Right renal pelvis (tissue), 4 donors: ENCODE measurements around the gene FNDC3B. TPM values are rescaled to one million over a fixed set of nuclear protein-coding genes. Genes with fewer than 3 reads are reported as not detected.
"Not testable (repeated sequence)": the region's sequence is repeated elsewhere in the genome, so short reads cannot be mapped to it uniquely, and the experiment has no call there.

Experiments
- DNase-seq, 4 donors: peaks; one replicate each; pipeline ENCODE4 v3.0.0-alpha.2; 2013; ENCODE audit warnings: low read depth in 4 of 4, low spot score in 3 of 4, missing footprints in 1 of 4
- polyA plus RNA-seq, 4 donors: library from polyadenylated mRNA; unstranded; fragments of 120-200 nt; gene quantifications; one replicate each; pipeline ENCODE4 v1.2.1, GENCODE V29; 2013; ENCODE audit not compliant: insufficient read length in 4 of 4

Gene FNDC3B
- polyA plus RNA-seq, 4 donors = 58.5 to 72.9 (median 68.9) TPM

DNA sequence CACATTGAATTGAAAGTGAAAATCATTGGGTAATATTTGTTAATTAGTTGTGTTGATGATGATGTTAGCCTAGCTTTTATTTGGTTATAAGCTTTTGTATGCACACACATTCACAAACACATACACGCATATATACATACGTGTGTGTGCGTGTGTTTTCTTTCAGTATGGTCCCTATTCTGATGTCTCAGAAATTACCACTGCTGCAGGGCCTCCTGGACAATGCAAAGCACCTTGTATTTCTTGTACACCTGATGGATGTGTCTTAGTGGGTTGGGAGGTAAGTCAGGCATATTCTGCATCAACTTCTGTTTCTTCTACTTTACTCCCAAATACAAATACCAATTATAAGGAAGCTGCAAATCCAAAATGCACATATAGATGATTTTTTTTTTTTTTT lies 306.8 kb downstream of the FNDC3B start:
- DNase-seq = no peak

DNA sequence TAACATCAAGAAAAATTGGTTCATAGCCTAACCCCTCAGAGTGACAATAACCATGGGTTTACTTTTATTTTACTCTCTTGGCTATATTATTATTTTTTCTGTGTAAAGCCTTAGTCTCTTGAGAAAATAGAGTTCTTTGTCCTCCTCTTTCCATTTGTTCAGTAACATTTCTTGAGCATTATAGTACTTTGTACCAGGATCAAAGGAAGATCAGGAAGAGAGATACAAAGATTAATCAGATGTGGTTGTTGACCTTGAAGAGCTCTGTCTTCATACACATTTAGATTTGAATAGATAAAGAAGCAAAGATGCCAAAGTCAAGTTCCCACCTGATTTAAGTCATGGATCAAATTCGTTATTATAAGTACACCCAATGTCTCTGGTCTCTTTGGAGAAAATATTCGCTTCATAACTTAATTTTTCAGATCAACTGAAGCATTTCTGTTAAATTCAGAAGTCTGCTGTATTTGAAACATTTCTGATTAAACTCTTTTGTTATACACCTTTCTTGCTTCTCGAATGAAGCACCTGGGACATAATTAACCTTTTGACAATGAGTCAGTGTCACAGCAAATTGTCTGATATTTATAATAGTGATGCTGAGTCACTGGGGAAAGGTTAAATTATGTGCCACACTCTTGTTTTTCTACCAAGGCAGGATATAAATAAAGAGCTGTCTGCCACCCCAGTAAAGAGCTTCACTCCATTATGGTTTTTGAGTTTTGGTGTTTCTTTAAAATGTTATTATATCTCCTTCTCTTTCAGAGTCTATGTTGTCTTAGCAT lies 308.7 kb downstream of the FNDC3B start:
- DNase-seq = no peak

DNA sequence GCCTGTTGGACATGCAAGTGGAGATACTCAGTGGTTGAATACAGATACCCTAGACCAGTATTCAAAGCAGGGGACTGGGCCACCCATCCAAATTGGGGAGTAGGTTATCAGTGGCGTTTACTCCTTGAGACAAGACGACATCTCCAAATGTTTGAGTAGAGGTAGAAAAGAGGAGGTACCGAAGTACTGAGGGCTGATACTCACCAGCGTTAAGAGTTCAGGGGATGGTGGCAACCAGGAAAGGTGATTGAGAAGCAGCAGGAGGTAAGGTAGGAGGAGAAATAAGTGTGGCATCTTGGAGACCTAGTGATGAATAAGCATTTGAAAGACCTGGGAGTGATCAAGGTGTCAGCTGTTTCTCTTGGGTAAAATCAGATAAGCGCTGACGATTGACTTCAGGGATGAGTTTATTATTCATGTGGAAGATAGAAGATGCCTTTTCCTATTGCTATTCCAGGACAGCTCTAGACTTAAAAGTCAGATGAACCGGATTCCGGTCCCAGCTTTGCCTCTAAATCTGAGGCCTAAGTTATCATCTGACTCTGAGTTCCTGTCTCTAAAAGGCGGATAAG lies 312.6 kb downstream of the FNDC3B start:
- DNase-seq = no peak

DNA sequence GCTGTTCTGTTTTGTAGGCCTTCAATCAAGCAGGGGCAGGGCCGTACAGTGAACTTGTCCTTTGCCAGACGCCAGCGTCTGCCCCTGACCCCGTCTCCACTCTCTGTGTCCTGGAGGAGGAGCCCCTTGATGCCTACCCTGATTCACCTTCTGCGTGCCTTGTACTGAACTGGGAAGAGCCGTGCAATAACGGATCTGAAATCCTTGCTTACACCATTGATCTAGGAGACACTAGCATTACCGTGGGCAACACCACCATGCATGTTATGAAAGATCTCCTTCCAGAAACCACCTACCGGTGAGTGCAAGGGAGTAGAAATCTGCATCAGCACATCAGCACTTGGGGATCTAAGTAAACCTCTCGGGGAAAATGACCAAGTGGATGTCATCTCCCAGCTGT lies 313.4 kb downstream of the FNDC3B start:
- DNase-seq = no peak

DNA sequence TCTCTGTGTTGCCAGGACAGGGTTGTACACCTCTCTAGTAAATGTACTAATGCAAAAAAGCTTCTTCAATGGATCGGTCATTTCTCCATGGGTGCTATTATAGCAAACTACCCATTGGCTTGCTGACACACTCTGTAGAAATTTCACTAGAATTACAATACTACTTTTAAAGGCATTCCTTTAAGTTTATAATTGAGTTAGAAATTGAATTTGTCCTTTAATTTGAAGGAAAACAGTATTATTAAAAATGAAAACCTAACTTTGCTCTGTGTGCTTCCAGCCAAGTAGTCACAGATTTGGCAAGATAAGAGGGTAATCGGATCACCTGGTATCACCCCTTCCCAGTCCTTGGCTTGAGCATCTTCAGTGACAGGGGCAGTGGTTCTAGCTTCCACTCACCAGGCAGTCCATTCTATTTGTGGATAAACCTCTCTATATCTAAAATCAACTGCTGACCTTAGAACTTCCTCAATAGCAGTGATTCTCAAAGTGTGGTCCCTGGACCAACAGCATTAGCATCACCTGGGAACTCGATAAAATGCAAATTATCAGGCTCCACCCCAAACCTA lies 315.6 kb downstream of the FNDC3B start:
- DNase-seq = no peak

DNA sequence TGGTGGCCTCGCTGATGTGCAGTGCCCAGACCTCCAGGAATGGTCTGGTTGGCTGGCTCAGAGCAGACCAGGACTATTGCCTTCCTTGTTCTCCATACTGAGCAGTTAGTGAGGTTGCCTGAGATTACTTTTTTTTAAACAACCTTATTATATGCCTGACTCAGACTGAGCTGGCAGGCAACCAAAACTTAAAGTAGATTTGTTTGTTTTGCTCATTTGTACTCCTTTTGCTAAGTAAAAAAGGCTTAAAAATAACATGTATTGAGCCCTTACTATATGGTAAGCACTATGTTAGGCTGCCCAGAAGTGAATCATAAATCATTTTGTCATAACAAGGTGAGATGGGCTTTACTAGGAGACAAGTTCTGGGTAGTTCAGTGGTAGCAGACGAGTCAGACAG lies 316.5 kb downstream of the FNDC3B start:
- no peak for DNase-seq

DNA sequence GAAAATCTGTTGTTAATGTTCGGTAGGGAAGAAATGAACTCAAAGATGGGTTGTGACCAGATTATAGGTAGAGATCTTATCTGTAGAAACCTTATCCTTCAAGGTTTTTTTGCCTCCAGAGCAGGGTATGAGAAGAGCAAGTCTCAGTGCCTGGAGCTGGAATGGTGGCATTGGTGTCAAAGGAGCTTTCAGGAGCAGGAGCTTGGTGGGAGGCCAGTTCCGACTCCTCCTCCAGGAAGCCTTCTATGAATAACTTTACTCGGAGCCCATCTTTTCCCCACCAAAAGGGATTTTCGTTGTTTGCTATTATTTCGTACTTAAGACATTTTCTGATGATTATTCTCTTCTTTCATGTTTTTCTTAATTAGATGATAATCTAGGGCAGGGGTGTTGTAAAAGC lies 317.0 kb downstream of the FNDC3B start:
- DNase-seq = no peak

DNA sequence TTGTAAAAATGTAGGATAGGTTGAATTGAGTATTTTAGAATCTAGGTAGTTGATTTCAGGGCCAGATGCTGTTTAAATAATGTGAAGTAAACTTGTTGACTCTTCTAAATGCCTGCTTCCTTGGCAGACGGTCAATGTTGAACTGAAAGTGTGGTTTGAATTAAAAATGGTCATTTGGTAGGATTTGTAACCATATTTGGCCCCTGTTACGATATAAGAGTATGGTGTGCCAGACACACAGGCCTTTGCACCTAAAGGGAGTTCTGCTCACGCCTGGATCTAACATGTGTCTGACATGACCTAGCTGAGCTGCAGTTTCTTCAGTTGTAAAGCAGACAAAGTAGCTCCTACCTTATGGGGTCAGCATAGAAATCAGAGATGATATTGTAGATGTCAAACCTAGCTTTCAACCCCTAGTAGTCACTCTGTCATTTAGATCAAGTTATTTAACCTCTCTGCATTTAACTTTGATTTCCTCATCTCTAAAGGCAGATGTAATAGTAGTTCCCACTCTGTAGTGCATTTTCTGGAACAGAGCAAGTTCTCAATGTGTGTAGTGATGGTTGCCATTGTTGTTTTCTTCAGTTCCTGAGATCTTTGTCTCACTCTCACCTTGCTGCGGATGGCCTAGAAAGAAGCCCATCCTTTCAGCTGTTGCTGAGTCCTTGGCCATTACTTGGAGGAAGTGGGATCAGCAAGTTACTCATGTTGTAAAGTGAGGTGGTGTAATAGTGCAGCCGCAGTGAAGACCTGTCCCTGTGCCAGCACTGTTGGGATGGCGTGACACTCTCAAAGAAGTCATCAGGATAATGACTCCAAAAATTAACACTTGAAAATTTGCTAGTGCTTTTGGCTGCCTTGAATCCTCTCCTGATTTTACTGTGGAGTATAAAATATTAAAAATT lies 318.7 kb downstream of the FNDC3B start:
- DNase-seq = no peak

DNA sequence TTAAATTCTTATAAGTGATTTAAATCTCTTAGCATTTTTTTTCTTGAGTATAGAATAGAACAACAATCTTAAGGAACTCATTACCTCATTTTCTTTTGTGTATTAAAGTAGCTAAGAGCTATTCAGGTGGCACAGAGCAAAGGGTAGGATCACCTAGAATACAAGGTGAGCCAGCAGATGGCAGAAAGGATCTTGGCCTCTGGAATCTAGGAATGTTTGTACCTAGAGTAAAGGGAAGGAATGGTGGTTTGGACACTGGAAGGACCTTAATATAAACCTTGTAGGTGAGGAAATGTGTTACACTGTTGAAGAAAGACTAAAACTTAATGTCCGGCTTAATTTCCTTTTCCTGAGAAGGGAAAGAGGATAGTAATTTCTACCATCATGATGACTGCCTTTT lies 319.9 kb downstream of the FNDC3B start:
- DNase-seq = no peak

DNA sequence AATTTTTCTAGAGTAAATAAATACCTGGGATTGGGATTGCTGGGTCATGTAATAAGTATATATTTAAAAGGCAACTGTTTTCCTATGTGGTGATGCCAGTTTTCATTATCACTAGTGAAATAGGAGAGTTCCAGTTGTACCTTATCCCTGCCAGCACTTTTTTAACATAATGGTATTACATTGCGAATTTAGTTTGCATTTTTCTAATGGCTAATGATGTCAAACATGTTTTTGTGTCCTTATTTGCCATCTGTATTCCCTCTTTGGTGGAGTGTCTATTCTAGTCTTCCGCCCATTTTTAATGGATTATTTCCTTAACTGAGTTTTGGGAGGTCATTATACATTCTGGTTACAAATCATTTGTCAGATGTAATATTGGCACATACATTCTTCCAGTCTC lies 320.6 kb downstream of the FNDC3B start:
- no peak for DNase-seq

DNA sequence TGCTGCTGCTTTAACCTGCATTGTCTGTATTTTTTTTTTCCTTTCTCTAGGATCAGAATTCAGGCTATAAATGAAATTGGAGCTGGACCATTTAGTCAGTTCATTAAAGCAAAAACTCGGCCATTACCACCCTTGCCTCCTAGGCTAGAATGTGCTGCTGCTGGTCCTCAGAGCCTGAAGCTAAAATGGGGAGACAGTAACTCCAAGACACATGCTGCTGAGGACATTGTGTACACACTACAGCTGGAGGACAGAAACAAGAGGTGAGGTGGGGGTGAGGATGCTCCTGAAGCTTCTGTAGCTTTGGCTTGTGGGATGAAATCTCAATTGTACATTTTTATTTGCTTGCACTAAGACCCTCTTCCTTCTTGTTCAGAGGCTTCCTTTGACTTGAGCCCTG lies 323.2 kb downstream of the FNDC3B start:
- no peak for DNase-seq

DNA sequence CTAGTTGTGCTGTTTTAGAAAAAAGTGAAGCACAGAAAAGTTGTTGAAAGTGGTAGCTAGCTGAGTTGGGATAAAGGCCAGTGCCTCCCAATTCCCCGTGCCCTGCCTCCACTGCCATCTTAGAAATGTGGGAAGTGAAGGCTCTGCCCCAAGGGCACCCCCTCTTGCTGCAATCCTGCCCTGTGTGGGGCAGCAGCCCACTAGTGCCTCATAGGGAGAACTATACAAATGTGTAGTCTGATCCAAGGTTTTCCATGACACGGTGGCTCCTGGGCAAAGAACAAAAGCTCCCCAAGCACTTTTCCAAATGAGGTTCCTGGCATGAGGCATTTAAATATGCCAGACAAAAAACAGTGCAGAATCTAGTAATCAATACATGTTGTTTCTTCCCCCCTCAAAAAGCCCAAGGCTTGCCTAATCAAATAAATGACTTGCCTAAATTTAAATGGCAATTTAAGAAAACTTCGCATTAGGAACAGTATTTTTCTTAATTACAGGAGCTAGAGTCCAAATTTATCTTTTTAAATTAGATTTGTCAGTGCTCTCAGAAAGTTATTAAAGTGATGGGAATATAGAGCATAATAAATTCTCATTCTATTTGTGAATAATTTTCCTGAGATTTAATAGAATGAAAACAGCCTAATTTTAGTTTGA lies 325.1 kb downstream of the FNDC3B start:
- no peak for DNase-seq

DNA sequence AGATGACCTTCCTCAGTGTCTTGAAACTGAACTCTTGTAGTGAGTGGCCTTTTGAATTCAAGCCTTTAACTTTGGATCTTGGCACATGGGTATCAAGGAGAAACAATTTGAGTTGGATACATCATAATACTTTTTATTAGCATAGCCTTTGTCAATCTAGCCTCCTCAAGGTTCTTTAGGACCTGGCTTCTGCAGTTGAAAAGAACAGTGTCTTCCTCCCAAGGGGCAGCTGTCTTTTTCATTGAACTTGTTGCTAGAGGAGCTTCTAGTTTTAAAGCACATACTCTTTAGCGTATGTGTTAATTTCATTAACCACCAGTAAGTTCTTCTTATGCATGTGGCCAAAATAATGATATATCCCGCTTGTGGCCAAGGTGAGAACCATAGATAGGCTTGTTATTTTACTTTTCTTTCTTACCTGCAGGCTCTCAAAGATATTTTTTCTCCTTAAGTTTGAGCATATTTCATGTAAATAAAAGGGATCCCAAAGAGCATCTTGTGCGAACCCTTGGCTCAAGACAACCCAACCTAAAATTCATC lies 325.7 kb downstream of the FNDC3B start:
- DNase-seq = no peak

DNA sequence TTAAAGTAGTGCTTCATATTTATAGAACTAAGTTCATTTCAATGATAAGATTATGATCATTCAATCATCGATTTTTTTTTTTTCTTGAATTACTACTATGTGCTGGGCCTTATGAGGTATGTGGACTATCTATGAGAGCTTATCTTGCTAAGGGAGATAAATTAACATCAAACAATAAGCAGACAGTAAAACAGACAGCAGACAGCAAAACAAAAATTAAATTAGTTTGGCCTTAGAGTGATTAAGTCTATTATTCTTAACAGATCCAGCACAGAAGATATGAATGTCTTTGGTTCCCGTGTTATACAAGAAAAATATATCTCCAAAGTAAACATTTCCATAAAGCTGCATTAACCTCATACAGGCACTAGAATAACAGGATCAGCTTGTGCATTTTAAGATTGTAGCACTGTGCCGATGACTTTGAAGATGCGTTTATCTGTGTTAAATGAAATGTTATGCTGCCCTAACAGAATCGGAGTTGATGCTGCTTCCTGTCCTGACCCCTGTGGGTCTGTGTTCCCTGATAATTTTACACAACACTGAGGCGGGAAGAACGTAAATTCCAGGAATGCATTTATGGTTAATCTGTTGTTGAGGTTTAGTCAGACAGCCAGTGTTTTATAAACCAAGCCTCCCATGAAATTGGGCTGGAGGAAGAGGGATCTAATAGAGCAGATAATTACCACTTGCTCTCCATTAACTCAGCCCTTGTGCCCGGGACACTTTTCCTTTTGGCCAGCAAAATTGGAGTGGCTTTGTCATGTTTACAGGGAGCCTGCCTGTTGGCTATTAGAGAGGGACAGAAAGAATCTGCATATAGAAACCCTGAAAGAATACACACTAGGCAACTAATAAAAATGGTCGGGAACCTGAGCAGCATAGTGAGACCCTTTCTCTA lies 328.1 kb downstream of the FNDC3B start:
- no peak for DNase-seq

DNA sequence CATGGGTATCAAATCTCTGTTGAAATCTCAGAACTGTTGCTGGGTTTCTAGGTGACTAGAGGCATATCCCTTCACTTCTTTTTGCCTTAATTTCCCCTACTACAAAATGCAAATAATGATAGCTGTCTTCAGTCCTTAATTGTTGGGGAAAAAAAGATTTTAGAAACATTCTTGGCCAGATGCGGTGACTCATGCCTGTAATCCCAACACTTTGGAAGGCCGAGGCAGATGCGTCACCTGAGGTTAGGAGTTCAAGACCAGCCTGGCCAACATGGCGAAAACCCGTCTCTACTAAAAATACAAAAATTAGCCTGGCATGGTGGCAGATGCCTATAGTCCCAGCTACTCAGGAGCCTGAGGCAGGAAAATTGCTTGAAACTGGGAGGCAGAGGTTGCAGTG lies 329.2 kb downstream of the FNDC3B start:
- DNase-seq = not testable (repeated sequence)

DNA sequence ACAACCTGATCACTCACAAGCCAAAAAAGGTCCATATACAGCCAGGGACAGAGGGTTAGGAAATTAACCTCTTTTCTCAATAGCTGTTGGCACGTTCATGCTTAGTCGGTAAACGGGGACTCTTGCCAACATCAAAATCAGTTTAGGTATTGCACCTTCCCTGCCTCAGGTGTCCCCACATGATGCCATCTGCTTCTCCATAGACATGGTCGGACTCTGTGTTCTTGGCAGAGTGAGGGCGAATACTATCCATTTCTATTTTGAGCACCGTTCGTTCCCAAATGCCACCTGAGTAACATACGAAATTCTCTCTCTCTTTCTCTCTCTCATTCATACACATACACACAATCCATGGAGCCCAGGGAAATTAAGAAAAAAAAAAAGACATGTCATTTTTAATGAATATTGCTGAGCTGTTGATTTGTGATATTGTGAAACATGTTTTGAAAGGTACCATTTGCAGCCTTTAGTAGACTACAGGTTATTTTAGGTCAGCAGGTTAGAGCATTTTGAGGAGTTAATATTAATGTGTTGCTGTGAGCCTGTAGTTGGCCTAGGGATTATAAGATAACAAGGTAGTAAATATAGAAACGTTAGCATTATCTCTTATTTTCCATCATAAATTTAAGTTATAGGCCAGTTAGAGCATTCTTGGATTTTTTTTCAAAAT lies 330.3 kb downstream of the FNDC3B start:
- no peak for DNase-seq

DNA sequence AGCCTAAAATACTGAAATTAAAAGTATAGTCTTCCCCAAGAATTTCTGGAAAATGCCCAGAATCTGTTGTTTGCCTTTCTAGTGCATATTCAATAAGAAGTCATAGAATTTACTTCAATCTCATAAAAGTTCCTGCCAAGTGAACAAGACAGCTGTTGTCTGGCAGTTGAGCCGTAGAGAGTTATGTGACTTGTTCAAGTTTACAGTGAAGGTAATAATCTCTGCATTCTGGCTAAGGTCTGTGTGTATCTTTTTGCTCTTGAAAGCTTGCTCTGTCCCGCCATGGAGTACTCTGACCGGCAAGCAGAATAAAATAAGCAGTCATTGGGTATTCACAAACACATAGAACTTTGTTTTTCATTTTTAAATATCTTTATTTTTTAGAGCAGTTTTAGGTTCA lies 331.0 kb downstream of the FNDC3B start:
- DNase-seq = no peak

DNA sequence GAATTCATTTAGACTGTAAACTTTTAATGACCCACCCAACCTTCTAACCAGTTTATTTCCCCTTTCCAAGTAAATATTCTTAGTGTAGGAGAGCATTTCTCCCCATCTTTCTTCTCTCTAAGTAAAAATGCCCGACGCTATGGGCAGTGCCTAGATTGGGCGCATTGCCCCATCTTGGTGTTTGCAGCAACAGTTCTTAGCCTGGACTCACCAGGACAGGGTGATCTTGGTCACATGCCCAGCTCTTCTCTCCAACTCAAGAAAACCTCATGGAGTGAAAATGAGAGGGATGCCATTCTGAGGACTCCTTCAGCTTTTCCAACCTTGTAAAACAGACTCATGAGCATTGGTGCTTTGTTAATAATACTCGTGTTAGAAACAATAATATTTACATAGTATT lies 332.2 kb downstream of the FNDC3B start:
- DNase-seq = no peak

DNA sequence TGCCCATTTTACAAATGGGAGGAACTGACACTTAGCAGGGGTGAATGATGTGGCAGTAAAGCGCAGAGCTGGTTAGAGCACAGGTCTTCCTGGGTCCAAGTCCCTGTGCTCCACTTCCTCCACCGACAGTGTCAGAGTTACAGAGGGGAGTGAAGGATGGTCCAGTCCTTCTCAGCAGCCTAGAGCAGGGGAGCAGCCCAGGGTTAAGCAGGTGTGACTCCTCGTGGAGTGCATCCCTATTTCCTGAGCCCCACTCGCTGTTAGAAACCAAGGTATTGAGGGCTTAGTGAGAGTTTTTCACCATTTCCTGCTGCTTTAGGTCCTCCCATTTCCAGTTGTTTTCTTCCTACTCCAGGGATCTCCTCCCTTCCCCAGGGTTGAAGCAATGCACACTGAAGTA lies 333.5 kb downstream of the FNDC3B start:
- no peak for DNase-seq
